ENCODE data around the gene TSPY8.
"Not testable (repeated sequence)": the region's sequence is repeated elsewhere in the genome, so short reads cannot be mapped to it uniquely, and the experiment has no call there.

DNA sequence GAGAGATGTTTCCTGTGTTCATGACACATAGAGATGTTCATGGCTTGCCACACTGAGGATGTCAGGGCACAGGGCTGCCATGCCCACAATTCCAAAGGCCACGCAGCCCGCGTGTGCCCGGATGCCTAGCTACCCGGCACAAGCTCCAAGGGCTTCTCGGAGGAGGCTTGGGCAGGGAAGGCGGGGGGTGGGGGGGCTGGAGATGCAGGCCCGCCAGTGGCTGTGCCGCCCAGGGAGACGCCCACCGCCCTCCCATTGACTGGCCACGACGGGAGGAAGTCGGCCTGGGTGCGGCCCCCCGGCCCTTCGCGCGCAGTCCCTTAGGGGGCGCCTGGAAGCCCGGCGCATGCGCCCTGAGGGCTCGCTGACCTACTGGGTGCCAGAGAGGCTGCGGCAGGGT, at the start of gene TSPY8:
- not testable (repeated sequence) for TF ChIP-seq POLR2A, CTCF (IDR thresholded peaks at IDR 0.05)

Measured in lower leg skin (tissue), 3 donors.